Cardiac septum (tissue), 1 donor: ENCODE measurements around the gene CHAF1B. TPM values are rescaled to one million over a fixed set of nuclear protein-coding genes. Genes with fewer than 3 reads are reported as not detected.

Source experiments
- DNase-seq: peaks from one replicate; pipeline ENCODE4 v3.0.0-alpha.2; 2020; ENCODE audit warnings: low spot score
- intact Hi-C: fragments of 100-400 bp; cut with DNase I; formaldehyde crosslinking; loops from one replicate; pipeline ENCODE4 v1.14.0; 2022
- total RNA-seq: library from RNA; stranded (reverse); fragmentation: NEBNext Ultra II Directional; extraction: Animal tissue kit (Norgen Biotek cat#: 25700); gene quantifications from one replicate; pipeline ENCODE4 v1.2.1, GENCODE V29; 2021
- donor health status: DM: no; HTN: no; CAD: no.

The CHAF1B gene
- total RNA-seq, 1 donor from 2014 or later = 0.62 TPM

DNA sequence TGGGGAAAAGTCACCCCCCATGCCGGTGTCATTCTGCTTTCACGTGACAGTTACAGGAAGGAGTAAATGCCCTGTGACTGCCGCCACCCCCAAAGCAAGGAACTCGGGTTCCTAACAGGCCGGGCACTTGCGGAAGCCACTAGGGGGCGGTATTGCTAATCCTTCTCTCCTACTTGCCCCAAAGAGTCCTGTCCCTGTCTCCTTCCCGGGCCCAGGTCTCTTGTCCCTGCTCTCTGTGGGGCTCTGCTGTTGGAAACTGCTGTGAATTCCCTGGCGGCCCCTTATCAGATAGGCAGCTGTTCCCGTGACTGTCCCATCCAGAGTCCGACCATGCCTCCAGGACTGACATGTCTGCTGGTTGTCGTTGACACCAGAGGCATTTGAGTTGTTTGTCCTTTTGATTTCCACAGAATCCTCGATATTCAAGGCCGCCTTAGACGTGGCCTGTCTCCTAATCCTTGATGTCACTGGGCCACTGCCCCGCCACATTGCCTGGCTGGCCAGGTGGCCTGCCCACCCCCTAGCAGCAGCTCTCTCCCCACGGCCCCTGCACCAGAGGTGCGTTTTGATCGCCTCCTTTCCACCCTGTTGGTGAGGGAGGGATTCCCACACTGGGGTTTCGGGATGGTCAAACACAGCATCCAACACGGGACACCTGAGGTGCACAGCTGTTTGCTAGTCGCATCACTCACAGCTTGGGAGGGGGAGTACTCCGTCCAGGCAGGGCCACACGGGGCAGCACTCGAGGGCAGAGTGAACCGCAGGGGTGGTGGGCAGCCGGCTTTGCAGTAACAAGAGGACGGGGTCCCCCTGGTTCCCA is 37.3 kb downstream of the CHAF1B start:
- DNase-seq = no peak
- intact Hi-C loops = loop anchor here (5.0 to 10.0 kb wide), 2 partner anchors 82 to 505 kb away; no protein-coding TSS in a partner anchor

DNA sequence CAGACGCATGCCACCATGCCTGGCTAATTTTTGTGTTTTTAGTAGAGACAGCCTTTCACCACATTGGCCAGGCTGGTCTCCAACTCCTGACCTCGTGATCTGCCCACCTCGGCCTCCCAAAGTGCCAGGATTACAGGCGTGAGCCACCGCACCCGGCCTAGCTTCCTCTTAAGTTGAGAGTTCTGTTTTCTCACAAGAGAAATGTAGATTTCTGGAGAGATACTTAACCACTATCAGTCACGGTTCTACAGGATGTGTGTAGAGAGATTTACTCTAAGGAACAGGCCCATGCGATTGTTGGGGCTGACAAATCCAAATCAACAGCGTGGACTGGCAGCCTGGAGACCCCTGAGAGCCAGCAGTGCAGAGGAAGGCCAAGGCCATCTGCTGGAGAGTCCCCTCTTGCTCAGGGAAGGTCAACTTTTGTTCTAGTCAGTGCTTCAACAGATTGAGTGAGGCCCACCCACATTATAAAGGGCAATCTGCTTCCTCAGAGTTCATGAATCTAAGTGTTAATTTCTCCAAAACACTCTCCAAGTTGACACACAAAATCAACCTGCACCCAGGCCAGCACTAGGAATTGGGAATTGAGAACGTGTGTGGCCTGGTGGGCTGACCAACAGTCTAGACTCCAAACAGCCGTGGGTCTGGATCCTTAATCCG is 38.7 kb downstream of the CHAF1B start:
- DNase-seq = no peak
- intact Hi-C loops = loop anchor here (5.0 to 10.0 kb wide), 2 partner anchors 81 to 503 kb away; no protein-coding TSS in a partner anchor

DNA sequence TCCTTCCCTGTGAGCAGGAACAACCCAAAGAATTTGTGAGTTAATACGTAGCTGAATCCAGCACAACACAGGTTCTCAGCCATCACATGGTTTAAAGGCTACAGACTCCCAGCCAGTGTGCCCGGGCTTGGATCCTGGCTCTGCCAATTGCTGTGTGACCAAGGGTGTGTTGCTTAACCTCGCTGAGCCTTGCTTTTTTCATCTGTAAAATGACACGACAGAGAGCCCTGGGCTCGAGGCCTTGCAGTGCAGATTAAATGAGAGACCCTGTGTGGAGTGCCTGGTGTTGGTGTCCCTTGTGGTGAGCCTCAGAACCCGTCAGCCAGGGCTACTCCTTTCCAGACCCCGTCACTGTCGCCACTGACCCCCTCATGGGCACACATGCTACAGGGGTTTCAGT is 39.4 kb downstream of the CHAF1B start:
- intact Hi-C loops = loop anchor here (5.0 to 10.0 kb wide), 2 partner anchors 80 to 503 kb away; no protein-coding TSS in a partner anchor
- DNase-seq = no peak

DNA sequence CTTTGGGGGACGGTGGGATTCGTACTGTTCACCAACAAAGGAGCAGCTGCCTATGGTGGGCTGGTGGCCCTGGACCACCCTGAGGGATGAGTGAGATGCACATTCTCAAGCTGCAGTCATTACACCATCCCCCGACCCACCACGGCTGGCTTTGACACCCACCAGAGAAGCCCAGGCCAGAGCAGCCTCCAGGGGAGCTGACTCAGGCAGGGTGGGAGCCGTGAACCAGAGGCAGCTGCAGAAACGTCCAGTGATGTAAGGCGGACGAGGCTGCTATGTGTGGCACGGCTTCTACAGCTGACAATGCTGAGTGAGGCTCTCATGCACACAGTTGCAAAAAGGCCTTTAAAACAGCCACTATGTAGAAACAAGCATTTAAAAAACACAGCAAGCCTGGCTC is 40.1 kb downstream of the CHAF1B start:
- no peak for DNase-seq
- intact Hi-C loops = loop anchor here (10.0 kb wide), 1 partner anchor 80 kb away; no protein-coding TSS in a partner anchor

DNA sequence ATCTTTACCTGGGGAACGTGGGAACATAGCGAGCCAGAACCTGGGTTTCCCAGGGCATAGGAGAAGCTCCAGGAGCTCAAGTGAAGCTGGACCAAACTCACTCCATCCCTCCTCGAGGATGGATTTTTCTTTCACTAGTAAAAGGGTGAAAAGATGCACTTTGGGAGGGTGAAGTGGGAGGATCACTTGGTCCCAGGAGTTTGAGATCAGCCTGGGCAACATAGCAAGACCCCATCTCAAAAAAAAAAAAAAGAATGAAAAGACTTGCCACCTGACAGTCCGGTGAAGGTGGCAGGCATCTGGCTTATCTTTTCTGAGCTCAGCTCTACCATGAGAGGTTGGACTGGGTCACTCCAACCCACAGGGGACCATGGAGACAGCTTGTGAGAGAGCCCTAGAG is 42.3 kb downstream of the CHAF1B start:
- no peak for DNase-seq
- intact Hi-C loops = loop anchor here (10.0 kb wide), 1 partner anchor 77 kb away; no protein-coding TSS in a partner anchor

DNA sequence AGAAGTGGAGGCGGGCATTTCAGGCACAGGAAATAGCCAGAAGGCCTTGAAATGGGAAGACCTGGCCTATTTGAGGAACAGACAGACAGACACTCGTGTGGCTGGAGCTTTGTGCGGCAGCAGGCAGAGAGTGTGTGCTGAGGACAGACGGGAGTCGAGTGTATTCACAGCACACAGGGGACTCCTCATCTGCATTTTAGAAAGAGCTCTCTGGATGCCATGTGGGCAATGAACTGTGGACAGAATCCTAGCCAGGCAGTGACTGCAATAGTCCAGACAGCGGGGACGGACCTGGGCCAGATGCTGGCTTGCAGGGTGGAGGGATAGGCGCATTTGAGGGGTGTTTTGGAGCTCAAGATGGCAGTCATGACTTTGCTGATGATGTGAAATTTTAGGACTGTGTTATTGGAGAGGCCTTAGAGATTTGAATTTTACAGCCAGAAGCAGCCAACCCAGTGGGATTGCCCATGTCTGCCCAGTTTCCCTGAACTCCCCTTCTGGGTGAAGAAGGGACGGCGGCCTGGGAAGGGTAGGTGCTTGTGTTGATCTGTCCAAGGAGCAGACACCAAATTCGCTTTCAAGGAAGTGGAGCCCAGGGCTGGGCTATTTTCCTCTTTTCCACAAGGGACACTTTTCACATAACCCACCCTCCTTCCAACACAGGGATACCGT is 43.7 kb downstream of the CHAF1B start:
- intact Hi-C loops = loop anchor here (10.0 kb wide), 1 partner anchor 76 kb away; no protein-coding TSS in a partner anchor

DNA sequence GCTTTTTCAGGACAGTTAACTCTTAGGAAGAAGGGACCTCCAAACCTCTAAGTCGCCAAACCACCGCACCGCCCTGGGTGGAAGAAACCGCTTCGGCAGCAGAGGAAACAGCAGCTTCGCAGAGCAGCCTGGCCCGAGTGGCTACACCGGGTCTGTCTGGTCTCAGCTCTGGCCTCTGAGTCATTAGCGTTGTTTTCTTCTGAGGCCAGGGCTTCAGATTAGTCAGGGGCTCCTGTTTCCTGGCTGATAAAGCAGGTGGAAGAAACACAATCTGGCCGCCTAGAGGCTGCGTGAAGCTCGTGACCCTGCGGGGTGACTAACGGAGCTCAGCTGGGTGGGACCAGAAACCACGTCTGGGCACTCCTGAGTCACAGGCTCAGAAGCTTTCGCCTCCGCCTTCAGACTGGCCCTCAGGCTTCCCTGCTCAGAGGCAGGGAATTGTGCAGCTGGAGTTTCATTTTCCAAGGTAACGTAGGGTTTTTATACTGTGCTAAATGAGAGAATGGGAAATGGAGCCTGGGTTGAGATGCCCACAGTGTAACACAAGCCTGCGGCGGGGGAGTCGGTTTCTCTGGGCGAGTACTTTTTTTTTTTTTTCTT is 44.9 kb downstream of the CHAF1B start:
- DNase-seq = peak; percentile 90
- intact Hi-C loops = loop anchor here (10.0 kb wide), 1 partner anchor 75 kb away; no protein-coding TSS in a partner anchor

More for the DNA sequence above, 43.7 kb downstream of the CHAF1B start:
- no peak for DNase-seq

DNA sequence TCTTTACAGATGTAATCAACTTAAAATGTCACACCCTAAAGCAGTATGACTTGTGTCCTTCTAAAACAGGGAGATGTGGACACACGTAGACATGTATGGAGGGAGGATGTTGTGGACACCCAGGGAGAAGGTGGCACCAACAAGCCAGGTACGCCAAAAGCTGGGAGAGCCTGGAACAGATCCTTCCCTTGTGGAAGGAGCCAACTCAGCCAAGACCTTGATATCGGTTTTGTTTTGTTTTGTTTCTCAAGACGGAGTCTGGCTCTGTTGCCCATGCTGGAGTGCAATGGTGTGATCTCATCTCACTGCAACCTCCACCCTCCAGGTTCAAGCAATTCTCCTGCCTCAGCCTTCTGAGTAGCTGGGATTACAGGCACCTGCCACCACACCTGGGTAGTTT is 45.6 kb downstream of the CHAF1B start:
- no peak for DNase-seq
- intact Hi-C loops = no loop called here

DNA sequence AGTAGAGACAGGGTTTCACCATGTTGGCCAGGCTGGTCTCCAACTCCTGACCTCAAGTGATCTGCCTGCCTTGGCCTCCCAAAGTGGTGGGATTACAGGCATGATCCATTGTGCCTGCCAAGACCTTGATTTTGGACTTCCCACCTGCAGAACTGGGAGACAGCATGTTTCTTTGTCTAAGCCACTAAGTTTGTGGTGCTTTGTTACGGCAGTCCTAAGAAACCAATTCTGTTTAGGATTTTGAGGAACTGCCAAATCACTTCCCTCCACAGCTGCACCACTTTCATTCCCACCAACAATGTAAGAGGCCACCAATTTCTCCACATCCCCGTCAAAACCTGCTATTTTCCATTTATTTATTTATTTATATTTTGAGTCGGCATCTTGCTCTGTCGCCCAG is 46.1 kb downstream of the CHAF1B start:
- DNase-seq = no peak
- intact Hi-C loops = no loop called here

DNA sequence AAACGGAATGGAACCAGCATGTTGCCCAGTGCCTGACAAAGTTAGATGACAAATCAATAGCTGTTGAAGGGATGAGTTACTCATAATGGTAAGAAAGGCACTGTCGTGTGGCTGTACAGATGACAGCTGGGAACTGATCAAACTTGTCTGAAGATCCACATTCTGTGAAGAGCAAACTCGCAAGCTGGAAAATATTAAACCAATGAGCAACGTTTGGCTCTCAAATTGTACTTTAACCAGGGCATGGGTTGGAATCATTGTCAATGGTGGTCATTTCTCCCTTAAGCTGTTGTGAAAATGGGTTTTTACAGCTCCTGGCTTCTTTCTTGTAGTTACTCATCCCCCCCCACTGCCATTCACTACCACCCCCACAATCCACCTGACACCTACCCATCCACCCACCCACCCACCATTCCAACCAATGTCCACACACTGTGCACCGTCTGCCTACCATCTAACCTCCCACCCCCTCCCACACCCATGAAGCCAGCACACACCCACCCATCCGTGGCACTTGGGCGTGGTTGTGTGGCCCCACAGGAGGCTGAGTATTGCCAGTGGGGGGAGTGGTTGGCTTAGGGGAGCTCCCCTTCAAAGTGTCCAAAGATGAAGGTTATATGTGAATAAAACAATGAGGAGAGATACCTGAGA is 48.0 kb downstream of the CHAF1B start:
- intact Hi-C loops = no loop called here
- no peak for DNase-seq

DNA sequence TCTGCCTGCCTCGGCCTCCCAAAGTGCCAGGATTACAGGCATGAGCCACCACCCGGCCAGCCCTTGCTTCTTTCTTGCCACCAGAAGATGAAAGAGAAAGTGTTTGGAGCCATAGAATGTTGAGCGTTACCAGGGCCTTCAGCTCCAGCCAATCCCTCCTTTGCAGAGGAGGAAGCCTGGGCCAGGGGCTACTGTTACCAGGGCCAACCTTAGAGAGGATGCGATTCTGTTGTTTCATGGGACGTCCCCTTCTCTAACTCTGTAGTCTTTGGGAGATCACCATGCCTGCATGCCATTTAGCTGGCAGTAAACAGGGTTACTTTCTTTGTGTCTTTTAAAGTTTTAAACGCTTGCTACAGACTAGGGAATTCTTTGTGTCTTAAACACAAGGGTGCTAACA is 49.0 kb downstream of the CHAF1B start:
- intact Hi-C loops = no loop called here
- DNase-seq = no peak

DNA sequence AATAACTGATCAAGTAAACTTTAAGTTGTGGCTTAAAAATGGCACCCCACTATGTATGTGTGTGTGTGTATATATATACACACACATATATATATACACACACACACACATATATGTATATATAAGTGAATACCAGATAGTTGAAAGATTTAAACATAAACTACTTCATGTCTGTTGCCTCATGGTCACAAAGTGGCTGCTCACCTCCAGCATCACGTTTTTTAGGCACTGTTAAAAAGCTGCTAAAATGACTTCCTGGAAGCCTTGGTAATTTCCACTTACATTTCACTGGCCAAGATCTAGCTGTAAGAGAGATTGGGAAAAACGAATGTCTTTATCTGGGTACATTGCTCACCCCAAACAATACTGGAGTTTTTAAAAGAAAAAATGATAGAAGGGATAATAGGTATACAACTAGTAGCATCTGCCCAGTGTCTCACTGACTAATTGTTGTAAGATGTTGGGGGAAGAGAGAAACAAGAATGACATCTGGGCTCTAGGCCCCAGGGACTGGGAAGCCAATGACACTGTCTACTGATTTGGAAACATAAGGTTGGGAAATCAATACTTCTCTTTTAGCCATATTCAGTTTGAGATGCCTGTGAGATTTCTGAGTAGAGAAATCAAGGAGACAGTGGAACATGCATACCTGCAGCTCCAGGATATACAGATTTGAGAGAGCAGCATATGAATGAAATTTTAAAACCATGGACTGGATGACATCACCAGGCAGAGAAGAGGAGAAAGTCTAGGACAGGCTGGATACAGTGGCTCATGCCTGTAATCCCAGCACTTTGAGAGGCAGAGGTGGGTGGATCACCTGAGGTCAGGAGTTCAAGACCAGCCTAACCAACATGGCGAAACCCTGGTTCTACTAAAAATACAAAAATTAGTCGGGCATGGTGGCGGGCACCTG is 51.9 kb downstream of the CHAF1B start:
- DNase-seq = no peak
- intact Hi-C loops = no loop called here

DNA sequence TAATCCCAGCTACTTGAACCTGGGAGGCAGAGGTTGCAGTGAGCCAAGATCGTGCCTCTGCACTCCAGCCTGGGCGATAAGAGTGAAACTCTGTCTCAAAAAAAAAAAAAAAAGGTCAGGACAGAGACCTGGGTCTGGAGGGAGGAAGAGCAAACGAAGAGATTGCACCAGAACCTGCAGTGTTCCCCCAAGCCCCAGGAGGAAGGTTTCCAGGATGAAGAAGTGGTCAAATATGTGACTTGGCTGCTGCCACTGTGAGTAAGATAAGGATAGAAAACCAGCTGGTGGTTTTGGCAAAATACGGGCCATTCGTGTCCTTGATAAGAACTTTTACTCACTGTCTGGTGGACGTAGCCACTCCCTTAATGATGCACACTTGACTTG is 52.5 kb downstream of the CHAF1B start:
- intact Hi-C loops = no loop called here
- DNase-seq = no peak

DNA sequence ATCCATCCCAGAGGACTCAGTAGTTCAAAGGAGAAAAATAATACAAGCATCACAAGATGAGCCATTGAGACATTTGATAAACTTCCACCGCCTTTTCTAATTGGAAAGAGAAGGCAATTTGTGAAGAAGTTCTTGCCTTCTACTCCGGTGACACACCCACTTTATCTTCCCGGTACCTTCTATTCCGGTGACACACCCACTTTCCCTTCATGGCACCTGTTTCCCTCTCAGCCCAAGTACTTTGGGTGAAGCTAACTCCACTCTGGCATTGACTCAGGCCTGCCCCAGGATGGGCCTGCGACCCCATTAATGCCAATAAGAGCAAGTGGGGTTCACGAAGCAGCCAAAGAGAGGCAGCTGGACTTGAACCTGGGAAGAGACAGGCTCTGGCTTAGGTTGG is 56.5 kb downstream of the CHAF1B start:
- intact Hi-C loops = no loop called here
- no peak for DNase-seq

DNA sequence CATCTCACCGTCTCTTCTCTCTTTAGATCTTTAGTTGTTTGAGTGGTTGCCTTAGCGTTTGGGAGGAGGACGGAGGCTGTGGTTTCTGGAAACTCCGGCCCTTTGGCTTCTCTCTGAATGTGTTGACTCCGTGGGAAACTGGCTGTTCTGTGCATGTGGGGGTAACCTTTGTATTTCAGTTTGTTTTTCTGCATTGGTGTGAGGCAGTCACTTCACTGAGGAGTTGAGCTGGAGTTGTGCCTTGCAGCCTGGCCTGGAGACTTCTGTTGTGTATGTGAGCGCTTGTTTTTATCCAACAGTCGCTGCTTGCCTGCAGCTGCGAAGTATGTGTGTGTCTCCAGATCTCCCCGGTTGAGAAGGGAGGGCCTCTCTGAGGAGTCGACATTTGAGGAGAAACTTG is 61.1 kb downstream of the CHAF1B start:
- intact Hi-C loops = no loop called here
- no peak for DNase-seq

DNA sequence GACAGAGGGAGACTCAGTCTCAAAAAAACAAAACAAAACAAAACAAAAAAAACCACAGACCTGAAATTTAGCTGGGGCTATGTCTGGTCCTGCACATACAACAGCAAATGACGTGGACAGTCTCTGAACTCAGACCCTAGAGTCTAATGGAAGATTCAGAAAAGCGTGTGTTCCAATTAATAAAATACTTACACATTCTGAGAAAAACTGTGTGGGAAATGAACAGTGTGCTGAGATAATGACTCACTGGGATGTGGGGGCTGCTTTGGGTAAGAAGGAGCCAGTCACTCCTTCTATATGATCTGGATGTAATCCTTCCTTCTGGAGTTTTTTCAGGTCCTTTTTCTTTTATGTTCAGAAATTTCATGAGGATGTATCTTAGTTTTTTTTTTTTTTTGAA is 65.3 kb downstream of the CHAF1B start:
- intact Hi-C loops = no loop called here
- DNase-seq = no peak

DNA sequence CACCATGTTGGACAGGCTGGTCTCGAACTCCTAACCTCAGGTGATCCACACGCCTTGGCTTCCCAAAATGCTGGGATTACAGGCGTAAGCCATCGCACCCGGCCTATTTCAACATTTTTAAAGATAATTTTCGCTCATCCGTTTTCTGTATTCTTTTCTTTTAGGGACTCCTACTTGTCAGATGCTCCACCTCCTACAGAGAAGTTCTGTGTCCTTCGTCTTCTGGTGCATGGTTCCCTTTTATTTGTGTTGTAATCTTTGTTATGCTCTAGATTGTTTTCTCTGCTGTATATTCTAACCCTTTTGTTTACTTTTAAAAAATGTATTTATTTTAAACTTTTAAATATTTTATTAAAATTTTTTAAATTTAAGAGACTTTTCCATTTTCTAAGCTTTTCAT is 66.3 kb downstream of the CHAF1B start:
- intact Hi-C loops = no loop called here
- DNase-seq = no peak

DNA sequence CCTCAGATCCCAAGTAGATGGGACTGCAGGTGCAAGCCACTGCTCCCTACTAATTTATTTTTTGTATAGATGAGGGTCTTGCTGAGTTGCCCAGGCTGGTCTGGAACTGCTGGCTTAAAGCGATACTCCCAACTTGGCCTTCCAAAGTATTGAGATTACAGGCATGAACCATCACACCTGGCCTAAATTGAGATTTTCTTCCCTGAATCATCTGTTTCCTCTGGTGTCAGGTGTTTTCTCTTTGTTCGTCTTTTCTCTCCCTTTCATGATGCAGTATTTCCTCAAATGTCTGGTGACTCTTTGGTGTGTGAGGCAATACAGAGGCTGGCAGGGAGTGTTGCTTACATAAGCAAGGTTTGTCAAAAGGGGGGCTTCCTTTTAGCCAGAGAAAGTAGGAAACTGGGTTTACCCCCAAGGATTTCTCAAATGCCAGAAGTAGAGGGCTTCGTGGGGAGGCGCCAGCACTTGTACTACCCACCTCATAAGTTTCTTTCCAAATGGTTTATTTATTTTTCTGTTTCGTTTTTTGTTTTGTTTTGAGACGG is 67.2 kb downstream of the CHAF1B start:
- intact Hi-C loops = no loop called here
- DNase-seq = no peak
